MM.1S (cell line): Measurements from ENCODE around the gene SIGLEC11.
"Not testable (repeated sequence)": the region's sequence is repeated elsewhere in the genome, so short reads cannot be mapped to it uniquely, and the experiment has no call there.

Experiments
- DNase-seq: peaks from one replicate; pipeline ENCODE4 v3.0.0-alpha.2; 2015
- H2AFZ ChIP-seq: fragments of 300-600 bp; sonication (generic); 2 replicates; pipeline ENCODE4 v1.6.0; 2016; ENCODE audit warnings: antibody characterized with exemption, low read length
- H3F3A ChIP-seq: fragments of 300-600 bp; sonication (generic); 2 replicates; pipeline ENCODE4 v1.6.1; 2016; ENCODE audit warnings: mild to moderate bottlenecking, antibody characterized with exemption, low read length, moderate library complexity, mixed read lengths; ENCODE audit not compliant: insufficient read depth
- H3K27ac ChIP-seq: fragments of 300-600 bp; sonication (generic); 2 replicates; pipeline ENCODE4 v1.5.1; 2016; ENCODE audit warnings: mild to moderate bottlenecking, low read length
- H3K27me3 ChIP-seq: fragments of 300-600 bp; sonication (generic); replicated peaks from 2 replicates; pipeline ENCODE4 v1.6.0; 2016; ENCODE audit warnings: low read length; ENCODE audit not compliant: insufficient read depth
- H3K36me3 ChIP-seq: fragments of 300-600 bp; sonication (generic); replicated peaks from 2 replicates; pipeline ENCODE4 v1.6.1; 2016; ENCODE audit warnings: mild to moderate bottlenecking, low read length, mixed read lengths; ENCODE audit not compliant: insufficient read depth
- H3K4me1 ChIP-seq: fragments of 300-600 bp; sonication (generic); 2 replicates; pipeline ENCODE4 v1.6.1; 2016; ENCODE audit warnings: low read length, mixed read lengths
- H3K4me2 ChIP-seq: fragments of 300-600 bp; sonication (generic); 2 replicates; pipeline ENCODE4 v1.6.0; 2016; ENCODE audit warnings: low read depth, low read length
- H3K4me3 ChIP-seq: fragments of 300-600 bp; sonication (generic); 2 replicates; pipeline ENCODE4 v1.5.1; 2016; ENCODE audit warnings: low read length, mixed read lengths
- H3K79me2 ChIP-seq: fragments of 300-600 bp; sonication (generic); 2 replicates; pipeline ENCODE4 v1.6.1; 2016; ENCODE audit warnings: mixed run types, low read length, mixed read lengths
- H3K9ac ChIP-seq: fragments of 300-600 bp; sonication (generic); 2 replicates; pipeline ENCODE4 v1.6.1; 2016; ENCODE audit warnings: low read length, mixed read lengths
- H3K9me2 ChIP-seq: fragments of 300-600 bp; sonication (generic); replicated peaks from 2 replicates; pipeline ENCODE4 v1.6.1; 2016; ENCODE audit warnings: mild to moderate bottlenecking, low read length, mixed read lengths; ENCODE audit not compliant: insufficient read depth
- H3K9me3 ChIP-seq: fragments of 300-600 bp; sonication (generic); replicated peaks from 2 replicates; pipeline ENCODE4 v1.6.1; 2016; ENCODE audit warnings: mild to moderate bottlenecking, low read length, mixed read lengths; ENCODE audit not compliant: insufficient read depth
- H4K20me1 ChIP-seq: fragments of 300-600 bp; sonication (generic); 2 replicates; pipeline ENCODE4 v1.6.1; 2016; ENCODE audit warnings: mild to moderate bottlenecking, low read length, moderate library complexity, mixed read lengths; ENCODE audit not compliant: insufficient read depth
- EZH2 ChIP-seq: fragments of 300-600 bp; sonication (generic); optimal IDR thresholded peaks from 2 replicates; pipeline ENCODE3; 2017; ENCODE audit warnings: low read depth, mild to moderate bottlenecking, antibody characterized with exemption, low read length, mixed read lengths
- EZH2phosphoT487 ChIP-seq: fragments of 300-600 bp; sonication (generic); IDR thresholded peaks from 2 replicates; pipeline ENCODE4 v1.6.1; 2018; ENCODE audit warnings: antibody characterized with exemption, low read length
- TF ChIP-seq, protein P1 (sequence below): fragments of 300-600 bp; sonication (generic); IDR thresholded peaks from 2 replicates; pipeline ENCODE4 v1.5.1; 2016; ENCODE audit warnings: antibody characterized with exemption, low read length, mixed read lengths

SIGLEC11 gene

DNA sequence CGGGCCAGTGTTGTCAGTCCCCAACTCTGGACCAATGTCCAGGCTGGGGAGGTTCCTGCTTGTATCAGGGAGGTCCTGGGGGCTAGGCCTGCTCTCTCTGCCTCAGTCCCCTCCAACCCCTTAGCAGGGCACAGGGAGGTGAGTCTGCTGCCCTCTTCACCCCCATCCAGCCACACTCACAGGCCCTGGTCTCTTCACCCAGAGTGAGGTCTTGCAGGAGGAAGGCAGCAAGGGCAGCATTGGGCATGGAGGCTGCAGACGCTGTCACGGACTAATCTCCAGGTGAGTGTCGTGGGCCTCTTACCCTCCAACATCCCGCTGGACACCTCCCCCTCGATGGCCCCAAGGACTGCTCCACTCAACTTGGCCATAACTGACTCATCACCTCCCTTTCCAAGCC lies 11.9 kb upstream of the SIGLEC11 start:
- TF ChIP-seq EZH2 = no peak
- no peak for TF ChIP-seq EZH2phosphoT487
- TF ChIP-seq, protein P1, sequence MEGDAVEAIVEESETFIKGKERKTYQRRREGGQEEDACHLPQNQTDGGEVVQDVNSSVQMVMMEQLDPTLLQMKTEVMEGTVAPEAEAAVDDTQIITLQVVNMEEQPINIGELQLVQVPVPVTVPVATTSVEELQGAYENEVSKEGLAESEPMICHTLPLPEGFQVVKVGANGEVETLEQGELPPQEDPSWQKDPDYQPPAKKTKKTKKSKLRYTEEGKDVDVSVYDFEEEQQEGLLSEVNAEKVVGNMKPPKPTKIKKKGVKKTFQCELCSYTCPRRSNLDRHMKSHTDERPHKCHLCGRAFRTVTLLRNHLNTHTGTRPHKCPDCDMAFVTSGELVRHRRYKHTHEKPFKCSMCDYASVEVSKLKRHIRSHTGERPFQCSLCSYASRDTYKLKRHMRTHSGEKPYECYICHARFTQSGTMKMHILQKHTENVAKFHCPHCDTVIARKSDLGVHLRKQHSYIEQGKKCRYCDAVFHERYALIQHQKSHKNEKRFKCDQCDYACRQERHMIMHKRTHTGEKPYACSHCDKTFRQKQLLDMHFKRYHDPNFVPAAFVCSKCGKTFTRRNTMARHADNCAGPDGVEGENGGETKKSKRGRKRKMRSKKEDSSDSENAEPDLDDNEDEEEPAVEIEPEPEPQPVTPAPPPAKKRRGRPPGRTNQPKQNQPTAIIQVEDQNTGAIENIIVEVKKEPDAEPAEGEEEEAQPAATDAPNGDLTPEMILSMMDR = no peak
- H3K79me2 ChIP-seq = no peaks in the 10 kb centered on the region
- H3K9me3 ChIP-seq = no peaks in the 10 kb centered on the region
- H3K9ac ChIP-seq = no peak overlapping the region
- H3K4me3 ChIP-seq = no peak overlapping the region
- H3K27ac ChIP-seq = no peak overlapping the region
- no peaks in the 10 kb centered on the region for H3K36me3 ChIP-seq
- H4K20me1 ChIP-seq = no peaks in the 10 kb centered on the region
- no peak overlapping the region for H3K4me2 ChIP-seq
- no peaks in the 10 kb centered on the region for H3K27me3 ChIP-seq
- H3K4me1 ChIP-seq = no peaks in the 10 kb centered on the region
- no peaks in the 10 kb centered on the region for H3K9me2 ChIP-seq
- no peak overlapping the region for H2AFZ ChIP-seq
- DNase-seq = no peak
- H3F3A ChIP-seq = no peaks in the 10 kb centered on the region

DNA sequence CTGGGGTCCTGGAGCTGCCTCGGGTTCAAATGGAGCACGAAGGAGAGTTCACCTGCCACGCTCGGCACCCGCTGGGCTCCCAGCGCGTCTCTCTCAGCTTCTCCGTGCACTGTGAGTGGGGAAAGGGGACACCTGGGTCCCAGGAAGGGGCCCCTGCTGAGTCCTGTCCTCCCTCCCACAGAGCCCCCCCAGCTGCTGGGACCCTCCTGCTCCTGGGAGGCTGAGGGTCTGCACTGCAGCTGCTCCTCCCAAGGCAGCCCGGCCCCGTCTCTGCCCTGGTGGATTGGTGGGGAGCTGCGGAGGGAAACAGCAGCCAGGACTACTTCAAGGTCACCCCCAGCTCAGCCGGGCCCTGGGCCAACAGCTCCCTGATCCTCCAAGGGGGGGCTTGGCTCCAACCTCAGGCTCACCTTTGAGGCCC lies 11.0 kb upstream of the SIGLEC11 start:
- DNase-seq = no peak
- Histone ChIP-seq H3K9me3 (no peaks in the 10 kb centered on the region), H3F3A (no peaks in the 10 kb centered on the region), H3K9ac (no peak overlapping the region), H3K79me2 (no peaks in the 10 kb centered on the region), H3K36me3 (no peaks in the 10 kb centered on the region), H3K4me3 (no peak overlapping the region), H3K4me1 (peaks cover 2% of the 10 kb centered on the region; the same call in 1 of the 2 replicates), H3K9me2 (no peaks in the 10 kb centered on the region), H2AFZ (no peak overlapping the region), H3K27me3 (no peaks in the 10 kb centered on the region), H4K20me1 (no peaks in the 10 kb centered on the region), H3K27ac (no peak overlapping the region), H3K4me2 (no peak overlapping the region)
- TF ChIP-seq EZH2 = no peak
- TF ChIP-seq, protein P1 = no peak
- no peak for TF ChIP-seq EZH2phosphoT487

DNA sequence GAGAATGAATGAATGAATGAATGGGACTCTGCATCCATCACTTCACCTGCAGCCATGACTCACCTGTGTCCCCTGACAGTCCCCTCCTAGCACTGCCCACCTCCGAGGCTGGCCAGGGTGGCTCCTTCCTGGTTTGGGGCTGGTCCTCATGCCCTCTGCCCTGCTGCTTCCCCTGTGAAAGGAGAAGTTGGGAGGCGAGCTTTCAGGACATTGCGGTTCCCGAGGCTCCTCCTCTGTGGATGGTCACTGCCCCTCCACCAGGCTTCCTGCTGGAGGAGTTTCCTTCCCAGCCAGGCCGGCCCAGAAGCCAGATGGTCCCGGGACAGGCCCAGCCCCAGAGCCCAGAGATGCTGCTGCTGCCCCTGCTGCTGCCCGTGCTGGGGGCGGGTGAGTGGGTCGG lies 8.4 kb upstream of the SIGLEC11 start:
- H3K27me3 ChIP-seq, H3K27ac ChIP-seq, H3K9ac ChIP-seq, H3K36me3 ChIP-seq, H3K9me2 ChIP-seq, H3F3A ChIP-seq, H3K4me2 ChIP-seq, H3K79me2 ChIP-seq, H3K4me3 ChIP-seq, H2AFZ ChIP-seq, DNase-seq, H4K20me1 ChIP-seq, H3K9me3 ChIP-seq: not testable (repeated sequence)
- H3K4me1 ChIP-seq = peaks cover 14% of the 10 kb centered on the region

DNA sequence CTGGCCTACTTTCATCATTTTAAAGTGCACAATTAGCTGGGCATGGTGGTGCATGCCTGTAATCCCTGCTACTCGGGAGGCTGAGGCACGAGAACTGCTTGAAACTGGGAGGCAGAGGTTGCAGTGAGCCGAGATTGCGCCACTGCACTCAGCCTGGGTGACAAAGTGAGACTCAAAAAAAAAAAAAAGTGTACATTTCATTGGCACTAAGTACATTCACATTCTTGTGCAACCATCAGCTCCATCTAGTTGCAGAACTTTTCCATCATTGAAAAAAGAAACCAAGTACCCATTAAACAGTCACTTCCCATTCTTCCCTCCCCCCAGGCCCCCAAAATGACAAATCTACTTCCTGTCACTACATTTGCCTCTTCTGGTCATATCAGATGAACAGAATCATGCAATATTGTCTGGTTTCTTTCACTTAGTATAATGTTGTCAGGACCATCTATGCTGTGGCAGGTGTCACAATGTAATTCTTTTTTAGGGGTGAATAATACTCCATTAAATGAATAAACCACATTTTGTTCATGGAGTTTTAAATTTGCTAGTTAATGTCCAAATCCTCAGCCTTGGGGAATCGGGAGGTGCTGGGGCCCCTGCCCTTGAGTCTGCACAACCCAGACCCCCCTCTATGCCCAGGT lies 7.4 kb upstream of the SIGLEC11 start:
- H3K27ac ChIP-seq = no peak overlapping the region
- no peak for DNase-seq

DNA sequence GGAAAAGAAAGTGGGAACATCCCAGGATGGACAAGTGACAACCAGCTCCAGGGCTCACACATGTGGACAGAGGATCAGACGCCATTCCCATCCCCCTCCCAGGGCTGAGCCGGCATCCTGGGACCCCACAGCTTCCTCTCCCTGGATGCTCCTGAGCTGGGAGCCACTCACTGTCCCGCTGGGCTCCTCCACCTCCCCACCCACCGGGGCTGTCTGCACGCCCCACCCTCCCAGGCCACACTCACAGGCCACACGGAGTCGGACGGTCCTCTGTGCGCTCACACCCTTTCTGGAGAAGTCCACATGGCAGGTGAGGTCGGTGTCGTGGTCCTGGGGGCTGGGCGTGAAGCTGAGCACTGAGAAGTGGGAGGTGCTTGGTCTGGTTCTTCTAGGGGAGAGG lies 1.1 kb downstream of the SIGLEC11 start:
- not testable (repeated sequence) for H3K4me3 ChIP-seq, H3K79me2 ChIP-seq, H2AFZ ChIP-seq, H3K9ac ChIP-seq, H3K4me2 ChIP-seq, H3K36me3 ChIP-seq, H3K27ac ChIP-seq, H3K27me3 ChIP-seq, H3K4me1 ChIP-seq, DNase-seq, H3K9me2 ChIP-seq, H4K20me1 ChIP-seq, H3K9me3 ChIP-seq, H3F3A ChIP-seq

More for the DNA sequence above, 7.4 kb upstream of the SIGLEC11 start:
- no peaks in the 10 kb centered on the region for H3K9me3 ChIP-seq
- H3K79me2 ChIP-seq = no peaks in the 10 kb centered on the region
- no peak overlapping the region for H3K4me2 ChIP-seq
- no peaks in the 10 kb centered on the region for H3K9me2 ChIP-seq
- no peaks in the 10 kb centered on the region for H4K20me1 ChIP-seq
- peaks cover 14% of the 10 kb centered on the region for H3K4me1 ChIP-seq
- no peaks in the 10 kb centered on the region for H3K27me3 ChIP-seq
- H3F3A ChIP-seq = peaks cover 9% of the 10 kb centered on the region
- TF ChIP-seq, protein P1 = no peak
- TF ChIP-seq EZH2phosphoT487 (no peak), EZH2 (no peak)
- no peak overlapping the region for H2AFZ ChIP-seq
- no peaks in the 10 kb centered on the region for H3K36me3 ChIP-seq
- no peak overlapping the region for H3K9ac ChIP-seq
- no peak overlapping the region for H3K4me3 ChIP-seq
